ENCODE measurements around the gene SLC25A6. TPM values are rescaled to one million over a fixed set of nuclear protein-coding genes. Genes with fewer than 3 reads are reported as not detected.

Gene SLC25A6
- polyA plus RNA-seq (2012; rRNA removed) = 819 and 981 TPM in 2 replicates
- polyA plus RNA-seq (2012; cell fraction: cytosol; rRNA removed) = 485 and 755 TPM in 2 replicates
- 272 and 356 TPM in 2 replicates for polyA plus RNA-seq (2012; cell fraction: nucleus; rRNA removed)

DNA sequence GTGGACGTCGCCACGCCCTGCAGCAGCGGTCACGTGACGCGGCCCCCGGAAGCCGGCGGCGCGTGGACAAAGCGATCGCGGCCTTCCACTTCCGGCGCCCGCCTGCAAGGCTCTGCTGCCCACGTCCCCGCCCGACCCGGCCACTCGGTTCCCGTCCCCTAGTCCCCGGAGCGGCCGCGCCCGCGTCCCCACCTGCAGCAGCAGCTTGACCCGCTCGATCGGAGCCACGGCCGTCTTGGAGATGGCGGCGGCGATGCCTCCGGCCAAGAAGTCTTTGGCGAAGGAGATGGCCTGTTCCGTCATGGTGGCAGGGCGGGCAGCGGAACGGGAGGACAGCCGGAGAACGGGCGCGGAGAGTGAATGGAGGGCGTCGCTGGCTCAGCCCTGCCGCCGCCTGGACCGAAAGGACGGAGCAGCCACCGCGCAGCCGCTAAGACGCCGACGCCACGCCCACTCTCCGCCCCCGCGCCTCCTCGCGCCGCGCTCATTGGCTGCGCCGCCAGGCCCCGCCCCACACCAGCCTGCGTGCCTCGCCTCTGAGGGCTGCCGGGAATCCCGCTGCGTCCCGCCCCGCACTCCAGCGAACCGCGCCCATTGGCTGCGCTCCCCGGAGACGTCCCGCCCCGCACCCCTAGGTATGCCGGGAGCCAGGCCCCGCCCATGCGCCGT is at the start of gene SLC25A6:
TSS of gene SLC25A6 (minus strand) at position 407 of the 669 bp plus-strand sequence. CDS start at position 303, 104 bp downstream.
- CTCF ChIA-PET = no interaction called here
- TF ChIP-seq NFIC (IDR thresholded peaks at IDR 0.05; ENCODE audit: borderline replicate concordance) (no peak), RAD21 (IDR thresholded peaks at IDR 0.05; ENCODE audit: low read length) (no peak), RFX5 (IDR thresholded peaks at IDR 0.05; ENCODE audit: low read length) (no peak), GABPA (IDR thresholded peaks at IDR 0.05; ENCODE audit: low read depth) (peak; percentile 84), YY1 (IDR thresholded peaks at IDR 0.05; ENCODE audit: low read depth) (no peak; the same call in 1 of the 2 replicates), GATA2 (CRISPR knock-in tag; IDR thresholded peaks at IDR 0.05) (no peak), SMC3 (IDR thresholded peaks at IDR 0.05; ENCODE audit: low read depth, low read length) (no peak), TCF12 (IDR thresholded peaks at IDR 0.05) (no peak), SIN3A (IDR thresholded peaks at IDR 0.05; ENCODE audit: borderline replicate concordance, low read depth, low read length) (peak; percentile 9; the same call in 1 of the 2 replicates), FOXJ3 (CRISPR knock-in tag; IDR thresholded peaks at IDR 0.05) (no peak), CTCF (IDR thresholded peaks at IDR 0.05) (no peak), FOSL2 (IDR thresholded peaks at IDR 0.05; ENCODE audit: borderline replicate concordance, low read depth) (no peak), TAF1 (IDR thresholded peaks at IDR 0.05; ENCODE audit: borderline replicate concordance, low read depth, low read length) (peak; percentile 66; the same call in 1 of the 2 replicates), ELF1 (IDR thresholded peaks at IDR 0.05) (peak; percentile 85), RCOR1 (IDR thresholded peaks at IDR 0.05; ENCODE audit: low read length) (no peak), PBX3 (IDR thresholded peaks at IDR 0.05) (0 out of 2 replicates have a peak, but pooled peaks have one; percentile 13), EZH2phosphoT487 (IDR thresholded peaks at IDR 0.05; ENCODE audit: borderline replicate concordance, low read depth) (no peak), MAX (IDR thresholded peaks at IDR 0.05; ENCODE audit: low read depth) (peak; percentile 95)
- TF ChIP-seq, protein P1, sequence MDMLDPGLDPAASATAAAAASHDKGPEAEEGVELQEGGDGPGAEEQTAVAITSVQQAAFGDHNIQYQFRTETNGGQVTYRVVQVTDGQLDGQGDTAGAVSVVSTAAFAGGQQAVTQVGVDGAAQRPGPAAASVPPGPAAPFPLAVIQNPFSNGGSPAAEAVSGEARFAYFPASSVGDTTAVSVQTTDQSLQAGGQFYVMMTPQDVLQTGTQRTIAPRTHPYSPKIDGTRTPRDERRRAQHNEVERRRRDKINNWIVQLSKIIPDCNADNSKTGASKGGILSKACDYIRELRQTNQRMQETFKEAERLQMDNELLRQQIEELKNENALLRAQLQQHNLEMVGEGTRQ (IDR thresholded peaks at IDR 0.05; ENCODE audit: borderline replicate concordance, low read depth, low read length) = peak; percentile 88
- TF ChIP-seq, protein P2, sequence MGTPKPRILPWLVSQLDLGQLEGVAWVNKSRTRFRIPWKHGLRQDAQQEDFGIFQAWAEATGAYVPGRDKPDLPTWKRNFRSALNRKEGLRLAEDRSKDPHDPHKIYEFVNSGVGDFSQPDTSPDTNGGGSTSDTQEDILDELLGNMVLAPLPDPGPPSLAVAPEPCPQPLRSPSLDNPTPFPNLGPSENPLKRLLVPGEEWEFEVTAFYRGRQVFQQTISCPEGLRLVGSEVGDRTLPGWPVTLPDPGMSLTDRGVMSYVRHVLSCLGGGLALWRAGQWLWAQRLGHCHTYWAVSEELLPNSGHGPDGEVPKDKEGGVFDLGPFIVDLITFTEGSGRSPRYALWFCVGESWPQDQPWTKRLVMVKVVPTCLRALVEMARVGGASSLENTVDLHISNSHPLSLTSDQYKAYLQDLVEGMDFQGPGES (IDR thresholded peaks at IDR 0.05; ENCODE audit: low read depth, low read length) = no peak
- TF ChIP-seq, protein P3, sequence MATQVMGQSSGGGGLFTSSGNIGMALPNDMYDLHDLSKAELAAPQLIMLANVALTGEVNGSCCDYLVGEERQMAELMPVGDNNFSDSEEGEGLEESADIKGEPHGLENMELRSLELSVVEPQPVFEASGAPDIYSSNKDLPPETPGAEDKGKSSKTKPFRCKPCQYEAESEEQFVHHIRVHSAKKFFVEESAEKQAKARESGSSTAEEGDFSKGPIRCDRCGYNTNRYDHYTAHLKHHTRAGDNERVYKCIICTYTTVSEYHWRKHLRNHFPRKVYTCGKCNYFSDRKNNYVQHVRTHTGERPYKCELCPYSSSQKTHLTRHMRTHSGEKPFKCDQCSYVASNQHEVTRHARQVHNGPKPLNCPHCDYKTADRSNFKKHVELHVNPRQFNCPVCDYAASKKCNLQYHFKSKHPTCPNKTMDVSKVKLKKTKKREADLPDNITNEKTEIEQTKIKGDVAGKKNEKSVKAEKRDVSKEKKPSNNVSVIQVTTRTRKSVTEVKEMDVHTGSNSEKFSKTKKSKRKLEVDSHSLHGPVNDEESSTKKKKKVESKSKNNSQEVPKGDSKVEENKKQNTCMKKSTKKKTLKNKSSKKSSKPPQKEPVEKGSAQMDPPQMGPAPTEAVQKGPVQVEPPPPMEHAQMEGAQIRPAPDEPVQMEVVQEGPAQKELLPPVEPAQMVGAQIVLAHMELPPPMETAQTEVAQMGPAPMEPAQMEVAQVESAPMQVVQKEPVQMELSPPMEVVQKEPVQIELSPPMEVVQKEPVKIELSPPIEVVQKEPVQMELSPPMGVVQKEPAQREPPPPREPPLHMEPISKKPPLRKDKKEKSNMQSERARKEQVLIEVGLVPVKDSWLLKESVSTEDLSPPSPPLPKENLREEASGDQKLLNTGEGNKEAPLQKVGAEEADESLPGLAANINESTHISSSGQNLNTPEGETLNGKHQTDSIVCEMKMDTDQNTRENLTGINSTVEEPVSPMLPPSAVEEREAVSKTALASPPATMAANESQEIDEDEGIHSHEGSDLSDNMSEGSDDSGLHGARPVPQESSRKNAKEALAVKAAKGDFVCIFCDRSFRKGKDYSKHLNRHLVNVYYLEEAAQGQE (IDR thresholded peaks at IDR 0.05; ENCODE audit: low read depth, low read length) = no peak; the same call in 1 of the 2 replicates

More for the DNA sequence above, at the start of gene SLC25A6:
- Histone ChIP-seq H3K9me3 (no peaks in the 10 kb centered on the region), H3K4me3 (ENCODE audit: low read depth in 2 of 2, low read length in 1 of 2) (peak within 1 kb of the TSS; percentile 80 to 81), H4K20me1 (ENCODE audit: insufficient read depth) (peaks cover 46% of the 10 kb centered on the region), H3K79me2 (ENCODE audit: insufficient read depth) (peaks cover 84% of the 10 kb centered on the region), H3K4me2 (peak within 1 kb of the TSS; percentile 99), H3K4me1 (ENCODE audit: control insufficient read depth in 1 of 2, insufficient read depth in 2 of 2, low read depth in 1 of 2, low read length in 1 of 2) (peaks cover 7 to 21% of the 10 kb centered on the region in 2 experiments; a peak in 2 of 4 replicates), H3K27me3 (ENCODE audit: insufficient read depth) (no peaks in the 10 kb centered on the region), H3K9me2 (no peaks in the 10 kb centered on the region), H3K36me3 (replicated peaks in 1 of 2; ENCODE audit: control insufficient read depth in 1 of 2, insufficient read depth in 2 of 2, low read length in 1 of 2) (peaks cover 31 to 44% of the 10 kb centered on the region in 2 experiments), H3K9ac (peak within 1 kb of the TSS; percentile 96), H3F3A (replicated peaks; ENCODE audit: insufficient read depth) (peaks cover 14% of the 10 kb centered on the region), H2AFZ (ENCODE audit: low read depth) (peak within 1 kb of the TSS; percentile 79; the same call in 1 of the 2 replicates), H3K27ac (ENCODE audit: low read depth in 2 of 2, low read length in 1 of 2) (peak within 1 kb of the TSS; percentile 94 to 95)
- peak; percentile 98 for DNase-seq
- WGBS (ENCODE audit: low lambda C conversion rate) = 0% methylated on average over 22 of the region's 90 CpGs
- POLR2A ChIA-PET = no interaction called here

Measured in SK-N-SH (cell line).